Activated CD4-positive, alpha-beta T cell treated with anti-CD3 and anti-CD28 coated beads for 24 hours (primary cell): Measurements from ENCODE around the gene AP1G1.

ENCODE experiments used
- DNase-seq, 2 donors: peaks; one replicate each; pipeline ENCODE4 v3.0.0-alpha.2; 2020; ENCODE audit warnings: low read depth in 2 of 2

Gene AP1G1

DNA sequence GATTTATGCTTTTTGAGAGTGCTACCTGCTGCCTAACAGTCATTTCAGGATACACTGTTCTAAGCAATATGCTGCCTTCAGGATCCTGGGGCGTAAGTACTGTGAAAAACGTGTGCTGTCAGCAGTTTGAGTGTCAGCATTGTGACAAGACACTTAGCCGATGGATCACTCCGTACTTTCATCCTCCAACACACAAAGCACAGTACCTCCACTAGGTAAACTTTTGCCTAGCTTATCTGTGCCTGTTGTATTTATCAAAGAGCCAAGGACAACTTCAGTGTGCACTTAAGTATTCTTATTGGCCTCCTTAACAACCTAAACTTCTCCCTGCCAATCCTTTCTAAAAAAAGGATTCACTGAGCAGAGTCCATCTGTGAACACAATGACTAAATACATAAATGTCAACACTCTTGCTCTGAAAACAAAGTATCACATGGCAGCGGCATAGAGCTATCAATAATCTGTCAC, 50.3 kb downstream of the AP1G1 start:
- no peak for DNase-seq

DNA sequence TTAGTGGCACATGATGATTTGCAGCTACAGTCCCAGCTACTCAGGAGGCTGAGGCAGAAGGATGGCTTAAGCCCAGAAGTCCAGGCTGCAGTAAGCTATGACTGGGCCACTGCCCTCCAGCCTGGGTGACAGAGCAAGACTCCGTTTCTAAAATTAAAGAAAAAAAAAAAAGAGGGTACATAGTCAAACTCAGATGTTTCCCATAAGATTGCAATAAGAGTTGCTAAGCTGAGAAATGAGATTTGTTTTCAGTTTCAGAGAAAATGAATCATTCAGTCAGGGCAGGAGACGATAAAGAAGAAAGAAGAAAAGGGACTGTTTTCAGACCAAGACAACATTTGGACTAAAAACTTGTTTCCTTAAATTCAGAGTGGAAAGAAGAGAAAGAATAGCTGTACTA, 54.0 kb downstream of the AP1G1 start:
- DNase-seq: no peak

DNA sequence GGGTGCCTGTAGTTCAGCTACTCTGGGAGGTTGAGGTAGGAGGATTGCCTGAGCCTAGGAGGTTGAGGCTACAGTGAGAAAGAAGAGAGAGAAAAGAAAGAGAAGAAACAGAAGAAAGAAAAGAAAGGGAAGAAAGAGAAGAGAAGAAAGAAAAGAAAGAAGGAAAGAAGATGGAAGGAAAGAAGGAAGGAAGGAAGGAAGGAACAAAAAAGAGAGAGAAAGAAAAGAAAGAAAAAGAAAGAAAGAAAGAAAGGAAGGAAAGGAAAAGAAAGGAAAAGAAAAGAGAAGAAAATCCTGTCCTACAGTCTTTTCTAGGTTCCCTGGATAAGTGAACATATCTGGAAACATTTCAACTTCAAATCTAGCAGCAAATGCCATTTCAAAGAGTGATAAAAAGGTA, 54.5 kb downstream of the AP1G1 start:
- no peak for DNase-seq

- no peak for DNase-seq
Observed at GRCh38 chr16:71748226-71748625, 60.4 kb downstream of the AP1G1 start.

DNA sequence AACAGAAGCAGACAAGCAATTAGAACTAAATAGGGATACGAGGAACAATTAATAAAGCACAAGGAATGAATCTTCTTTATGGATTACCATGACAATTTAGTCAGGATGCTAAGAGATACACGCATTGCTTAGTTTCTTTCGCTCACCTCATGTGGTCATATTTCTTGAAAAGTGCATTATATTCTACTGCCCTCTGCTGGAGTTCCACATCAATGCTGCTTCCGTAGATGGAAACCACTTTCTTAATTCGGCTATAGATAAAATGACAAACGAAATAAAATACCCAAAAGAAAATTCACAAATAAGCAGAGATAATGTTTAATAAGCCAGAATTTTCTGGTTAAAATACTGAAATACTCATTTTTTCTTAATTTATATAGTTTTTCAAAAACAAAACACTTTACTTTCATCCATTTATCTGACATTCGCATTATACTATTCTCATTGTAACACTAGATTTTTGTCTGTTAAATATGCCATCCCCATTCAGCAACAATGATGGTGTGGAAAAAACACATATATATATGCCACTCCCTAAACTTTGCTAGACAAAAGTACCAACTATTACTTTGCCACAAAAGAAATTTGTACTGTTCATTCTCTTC, 62.1 kb downstream of the AP1G1 start:
- DNase-seq: no peak

GRCh38 chr16:71738855-71739254, 69.8 kb downstream of the AP1G1 start:
- DNase-seq: no peak

DNA sequence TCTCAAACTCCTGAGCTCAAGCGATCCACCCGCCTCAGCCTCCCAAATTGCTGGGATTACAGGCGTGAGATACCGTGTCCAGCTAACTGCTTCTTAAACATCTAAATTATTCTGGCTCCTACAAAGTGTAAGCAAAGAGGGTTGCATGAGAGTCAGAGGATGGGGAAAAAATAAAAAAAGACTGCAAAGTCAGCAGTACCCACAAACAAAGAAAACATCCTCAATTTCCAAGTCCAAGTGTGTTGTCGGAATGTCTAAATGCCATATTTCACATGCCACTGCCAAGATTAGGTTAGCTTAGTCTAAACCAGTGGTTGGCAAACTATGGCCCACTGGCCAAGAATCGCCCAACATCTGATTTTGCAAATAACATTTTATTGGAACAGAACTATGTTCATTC, 71.1 kb downstream of the AP1G1 start:
- DNase-seq: no peak

- no peak for DNase-seq
Observed at GRCh38 chr16:71734511-71734910, 74.1 kb downstream of the AP1G1 start.

GRCh38 chr16:71732587-71732986, 76.0 kb downstream of the AP1G1 start:
- DNase-seq: no peak

DNA sequence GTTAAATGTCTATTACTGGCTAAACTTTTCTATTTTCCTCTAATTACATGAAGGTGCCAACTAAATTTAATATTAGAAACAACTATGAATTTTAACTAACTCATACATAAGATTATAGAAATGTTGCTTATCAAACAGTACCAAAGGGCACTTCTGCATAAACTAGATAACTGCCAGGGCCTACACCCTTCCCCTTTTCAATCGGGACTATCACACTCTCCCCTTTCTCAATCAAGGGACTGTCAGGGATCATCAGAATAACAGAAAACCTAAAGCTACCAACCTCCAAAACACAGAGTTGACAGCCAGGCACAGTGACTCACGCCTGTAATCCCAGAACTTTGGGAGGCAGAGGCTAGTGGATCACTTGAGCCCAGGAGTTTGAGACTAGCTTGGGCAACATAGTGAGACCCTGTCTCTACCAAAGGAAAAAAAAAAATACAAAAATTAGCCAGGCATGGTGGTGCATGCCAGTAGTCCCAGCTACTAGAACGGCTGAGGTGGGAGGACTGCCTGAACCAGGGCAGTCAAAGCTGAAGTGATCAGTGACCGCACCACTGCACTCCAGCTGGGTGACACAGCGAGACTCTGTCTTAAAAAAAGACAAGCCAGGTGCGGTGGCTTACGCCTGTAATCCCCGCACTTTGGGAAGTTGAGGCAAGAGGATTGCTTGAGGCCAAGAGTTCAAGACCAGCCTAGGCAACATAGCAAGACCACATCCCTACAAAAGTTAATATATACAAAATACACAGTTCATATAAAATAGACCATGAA, 80.9 kb downstream of the AP1G1 start:
- DNase-seq: no peak

- DNase-seq: no peak
Observed at GRCh38 chr16:71726476-71727315, 81.9 kb downstream of the AP1G1 start.

- no peak for DNase-seq
Observed at GRCh38 chr16:71724320-71724751, 84.3 kb downstream of the AP1G1 start, which contains the start of gene PHLPP2. Gene PHLPP2 (minus strand): TSS chr16:71724701. CDS start chr16:71714795, 9,906 bp downstream.

- peak; percentile 62 to 65 for DNase-seq
Observed at GRCh38 chr16:71723537-71724319, 84.9 kb downstream of the AP1G1 start.

DNA sequence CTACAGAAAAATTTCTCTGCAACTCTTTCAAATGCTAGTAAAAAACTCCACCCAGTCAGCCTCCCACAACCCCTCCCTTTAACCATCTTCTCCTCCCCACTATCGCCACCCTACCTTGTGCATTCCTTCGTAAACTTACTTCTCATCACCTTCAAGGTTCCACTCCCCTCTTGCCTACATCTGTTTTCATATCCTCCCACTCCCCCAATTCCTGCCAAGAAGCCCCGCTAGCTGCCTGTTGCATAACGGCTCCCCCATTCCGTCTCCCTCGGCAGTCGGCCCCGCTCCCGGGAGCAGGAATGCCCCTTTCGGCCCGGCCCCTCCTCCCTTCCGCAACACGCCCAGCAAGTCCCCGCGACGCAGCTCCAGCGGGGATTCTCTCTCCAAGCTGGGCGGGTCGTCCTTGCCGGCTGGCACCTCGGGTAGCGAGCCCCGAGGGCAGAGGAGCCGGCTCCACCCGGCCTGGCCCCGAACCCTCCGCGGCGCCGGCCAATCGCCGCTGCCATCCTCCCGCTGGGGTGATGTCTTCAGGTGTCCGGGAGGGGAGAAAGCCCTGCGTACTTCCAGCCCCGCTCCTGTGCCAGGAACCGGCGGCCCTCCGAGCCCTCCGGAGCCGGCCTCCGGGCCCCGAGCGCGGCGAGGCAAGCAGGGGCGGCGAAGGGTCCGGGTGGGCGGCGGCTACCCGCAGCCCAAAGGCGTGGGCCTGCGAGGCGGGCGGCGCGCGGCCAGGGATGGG, 85.7 kb downstream of the AP1G1 start:
- DNase-seq: peak; percentile 32 to 51

DNA sequence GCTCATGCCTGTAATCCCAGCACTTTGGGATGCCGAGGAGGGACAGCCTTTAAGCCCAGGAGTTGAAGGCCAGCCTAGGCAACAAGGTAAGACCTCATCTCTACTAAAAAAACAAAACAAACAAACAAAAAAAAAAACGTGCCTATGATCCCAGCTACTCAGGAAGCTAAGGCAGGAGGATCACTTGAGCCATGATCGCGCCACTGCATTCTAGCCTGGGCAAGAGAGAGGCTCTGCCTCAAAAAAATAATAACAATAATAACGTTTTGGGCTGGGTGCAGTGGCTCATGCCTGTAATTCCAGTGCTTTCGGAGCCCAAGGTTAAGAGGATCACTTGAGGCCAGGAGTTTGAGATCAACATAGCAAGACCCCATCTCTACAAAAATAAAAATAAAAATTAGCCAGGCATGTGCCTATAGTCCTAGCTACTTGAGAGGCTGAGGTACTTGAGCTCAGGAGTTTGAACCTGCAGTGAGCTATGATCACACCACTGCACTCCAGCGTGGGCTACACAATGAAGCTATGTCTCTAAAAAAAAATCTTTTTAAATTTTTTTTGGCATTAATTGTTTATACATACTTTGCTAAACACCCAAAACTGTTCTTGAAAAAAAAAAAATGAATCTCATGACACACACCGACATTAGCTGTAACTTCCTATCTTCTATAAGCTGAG, 87.4 kb downstream of the AP1G1 start:
- DNase-seq: no peak

DNA sequence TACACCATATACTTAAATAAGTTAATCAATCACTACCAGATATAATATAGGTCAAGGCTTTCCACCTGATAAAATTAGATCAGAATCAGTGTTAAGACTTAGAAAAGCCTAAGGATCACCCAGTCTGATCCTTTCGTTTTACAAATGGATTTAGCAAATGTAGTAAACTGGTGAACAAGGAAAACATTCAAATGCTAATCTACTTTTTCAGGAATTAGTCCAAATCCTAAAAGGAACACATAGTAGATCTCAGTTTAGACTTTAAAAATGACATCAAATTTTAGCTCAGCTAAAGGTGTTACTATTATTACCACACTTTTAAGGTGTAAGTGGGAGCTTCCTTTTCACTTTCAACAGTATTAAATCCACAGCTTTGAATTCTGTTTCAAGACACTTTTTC, 96.1 kb downstream of the AP1G1 start:
- DNase-seq: no peak

- DNase-seq: no peak
Observed at GRCh38 chr16:71711789-71712188, 96.8 kb downstream of the AP1G1 start.

GRCh38 chr16:71709229-71709781, 99.3 kb downstream of the AP1G1 start:
- no peak for DNase-seq

DNA sequence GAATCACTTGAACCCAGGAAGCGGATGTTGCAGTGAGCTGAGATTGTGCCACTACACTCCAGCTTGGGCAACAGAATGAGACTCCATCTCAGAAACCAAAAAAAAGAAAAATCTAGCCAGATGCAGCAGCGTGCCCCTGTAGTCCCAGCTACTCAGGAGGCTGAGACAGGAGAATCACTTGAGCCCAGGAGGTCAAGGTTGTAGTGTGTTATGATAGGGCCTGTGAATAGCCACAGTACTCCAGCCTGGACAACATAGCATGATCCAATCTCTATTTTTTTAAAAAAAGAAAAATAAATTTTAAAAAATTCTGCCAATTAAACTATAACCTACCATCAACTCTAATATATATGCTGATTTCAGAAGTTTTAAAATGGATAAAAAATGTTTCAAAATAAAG, 99.9 kb downstream of the AP1G1 start:
- no peak for DNase-seq

- DNase-seq: no peak
Observed at GRCh38 chr16:71707199-71707598, 101.4 kb downstream of the AP1G1 start.
